Measurements from ENCODE around the gene IP6K3.

IP6K3 gene

DNA sequence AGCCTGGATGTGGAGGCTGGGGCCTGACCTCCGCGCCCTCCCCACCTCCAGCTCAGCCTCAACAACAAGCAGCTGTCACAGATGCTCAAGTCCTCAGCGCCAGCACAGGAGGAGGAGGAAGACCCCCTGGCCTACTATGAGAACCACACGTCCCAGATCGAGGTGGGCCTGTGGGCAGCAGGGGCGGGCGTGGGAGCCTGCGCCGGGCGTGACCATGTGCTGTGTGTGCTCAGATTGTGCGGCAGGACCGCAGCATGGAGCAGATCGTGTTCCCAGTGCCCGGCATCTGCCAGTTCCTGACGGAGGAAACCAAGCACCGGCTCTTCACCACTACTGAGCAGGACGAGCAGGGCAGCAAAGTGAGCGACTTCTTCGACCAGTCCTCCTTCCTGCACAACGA is 58.7 kb downstream of the IP6K3 start:
- no peak for DNase-seq (ENCODE audit: extremely low read depth, low read depth)
- no peak overlapping the region for H3K4me3 ChIP-seq (replicated peaks; ENCODE audit: low read depth, low read length)
- TF ChIP-seq, protein P1, sequence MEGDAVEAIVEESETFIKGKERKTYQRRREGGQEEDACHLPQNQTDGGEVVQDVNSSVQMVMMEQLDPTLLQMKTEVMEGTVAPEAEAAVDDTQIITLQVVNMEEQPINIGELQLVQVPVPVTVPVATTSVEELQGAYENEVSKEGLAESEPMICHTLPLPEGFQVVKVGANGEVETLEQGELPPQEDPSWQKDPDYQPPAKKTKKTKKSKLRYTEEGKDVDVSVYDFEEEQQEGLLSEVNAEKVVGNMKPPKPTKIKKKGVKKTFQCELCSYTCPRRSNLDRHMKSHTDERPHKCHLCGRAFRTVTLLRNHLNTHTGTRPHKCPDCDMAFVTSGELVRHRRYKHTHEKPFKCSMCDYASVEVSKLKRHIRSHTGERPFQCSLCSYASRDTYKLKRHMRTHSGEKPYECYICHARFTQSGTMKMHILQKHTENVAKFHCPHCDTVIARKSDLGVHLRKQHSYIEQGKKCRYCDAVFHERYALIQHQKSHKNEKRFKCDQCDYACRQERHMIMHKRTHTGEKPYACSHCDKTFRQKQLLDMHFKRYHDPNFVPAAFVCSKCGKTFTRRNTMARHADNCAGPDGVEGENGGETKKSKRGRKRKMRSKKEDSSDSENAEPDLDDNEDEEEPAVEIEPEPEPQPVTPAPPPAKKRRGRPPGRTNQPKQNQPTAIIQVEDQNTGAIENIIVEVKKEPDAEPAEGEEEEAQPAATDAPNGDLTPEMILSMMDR (IDR thresholded peaks at IDR 0.05; ENCODE audit: low read depth, low read length, missing control alignments), result no peak

DNA sequence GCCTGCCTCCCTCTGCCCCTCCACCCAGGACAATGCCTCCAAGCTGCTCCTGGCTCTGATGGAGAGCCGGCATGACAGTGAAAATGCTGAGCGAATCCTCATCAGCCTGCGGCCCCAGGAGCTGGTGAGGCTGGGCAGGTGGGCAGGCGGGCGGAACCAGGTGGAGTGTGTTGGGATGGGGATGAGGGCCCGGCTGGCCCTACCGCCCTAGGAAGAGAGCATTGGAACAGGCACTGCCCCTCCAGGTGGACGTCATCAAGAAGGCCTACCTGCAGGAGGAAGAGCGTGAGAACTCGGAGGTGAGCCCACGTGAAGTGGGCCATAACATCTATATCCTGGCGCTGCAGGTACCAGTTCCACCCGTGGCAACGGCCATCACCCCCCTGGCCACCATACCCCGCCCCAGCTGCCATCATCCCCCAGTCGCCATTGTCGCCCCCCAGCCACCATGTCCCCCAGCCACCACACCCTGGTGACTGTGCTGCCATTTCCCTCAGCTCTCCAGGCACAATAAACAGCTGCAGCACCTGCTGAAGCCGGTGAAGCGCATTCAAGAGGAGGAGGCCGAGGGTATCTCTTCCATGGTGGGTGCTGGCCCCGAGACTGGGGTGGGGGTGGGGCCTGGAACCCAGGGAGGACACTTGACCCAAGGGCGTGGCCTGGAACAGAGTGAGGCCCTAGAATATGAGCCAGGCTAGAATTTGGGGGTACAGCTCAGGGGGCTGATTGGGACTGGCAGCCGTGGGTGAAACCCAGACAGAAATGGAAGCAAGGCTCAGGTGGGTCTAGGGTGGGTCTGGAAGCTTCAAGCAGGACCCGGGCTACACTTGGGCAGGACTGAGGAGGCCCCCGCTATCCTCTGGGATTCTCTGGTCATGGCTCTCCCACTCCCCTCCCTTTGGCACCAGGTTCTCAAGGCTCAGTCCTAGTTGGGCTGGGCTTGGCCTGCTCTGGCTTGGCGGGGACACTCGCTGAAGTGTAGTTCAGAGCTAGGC is 59.4 kb downstream of the IP6K3 start:
- DNase-seq (ENCODE audit: extremely low read depth, low read depth), result no peak
- TF ChIP-seq, protein P1 (IDR thresholded peaks at IDR 0.05; ENCODE audit: low read depth, low read length, missing control alignments), result no peak
- no peak overlapping the region for H3K4me3 ChIP-seq (replicated peaks; ENCODE audit: low read depth, low read length)

DNA sequence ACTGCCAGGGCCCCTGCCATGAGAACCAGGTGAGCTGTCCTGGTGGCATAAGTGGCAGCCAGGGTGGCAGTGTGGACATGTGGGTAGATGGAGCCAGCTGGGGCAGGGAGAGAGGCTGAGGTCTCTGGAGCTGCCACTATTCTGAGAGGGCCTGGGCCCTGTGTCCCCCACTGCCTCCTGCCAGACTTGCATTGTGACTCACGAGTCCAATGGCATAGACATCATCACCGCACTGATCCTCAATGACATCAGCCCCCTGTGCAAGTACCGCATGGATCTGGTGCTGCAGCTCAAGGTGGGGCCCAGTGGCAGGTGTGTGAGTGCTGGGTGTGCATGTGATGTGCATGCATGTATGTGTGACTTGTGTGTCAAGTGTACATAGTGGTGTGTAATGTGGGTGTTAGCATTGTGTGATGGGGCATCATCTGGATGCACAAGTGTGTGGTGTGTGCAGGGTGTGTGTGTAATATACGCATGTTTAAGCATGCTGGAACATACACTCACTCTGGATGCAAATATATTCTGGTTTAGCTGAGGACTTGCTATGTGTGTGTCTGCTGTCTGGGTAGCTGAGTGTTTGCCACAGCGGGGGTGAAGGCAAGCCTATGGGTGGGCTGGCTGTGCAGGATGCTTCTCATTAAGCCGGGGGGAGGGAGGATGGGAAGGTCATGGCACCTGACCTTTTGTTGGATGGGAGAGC is 60.3 kb downstream of the IP6K3 start:
- no peak overlapping the region for H3K4me3 ChIP-seq (replicated peaks; ENCODE audit: low read depth, low read length)
- TF ChIP-seq, protein P1 (IDR thresholded peaks at IDR 0.05; ENCODE audit: low read depth, low read length, missing control alignments), result no peak
- no peak for DNase-seq (ENCODE audit: extremely low read depth, low read depth)

DNA sequence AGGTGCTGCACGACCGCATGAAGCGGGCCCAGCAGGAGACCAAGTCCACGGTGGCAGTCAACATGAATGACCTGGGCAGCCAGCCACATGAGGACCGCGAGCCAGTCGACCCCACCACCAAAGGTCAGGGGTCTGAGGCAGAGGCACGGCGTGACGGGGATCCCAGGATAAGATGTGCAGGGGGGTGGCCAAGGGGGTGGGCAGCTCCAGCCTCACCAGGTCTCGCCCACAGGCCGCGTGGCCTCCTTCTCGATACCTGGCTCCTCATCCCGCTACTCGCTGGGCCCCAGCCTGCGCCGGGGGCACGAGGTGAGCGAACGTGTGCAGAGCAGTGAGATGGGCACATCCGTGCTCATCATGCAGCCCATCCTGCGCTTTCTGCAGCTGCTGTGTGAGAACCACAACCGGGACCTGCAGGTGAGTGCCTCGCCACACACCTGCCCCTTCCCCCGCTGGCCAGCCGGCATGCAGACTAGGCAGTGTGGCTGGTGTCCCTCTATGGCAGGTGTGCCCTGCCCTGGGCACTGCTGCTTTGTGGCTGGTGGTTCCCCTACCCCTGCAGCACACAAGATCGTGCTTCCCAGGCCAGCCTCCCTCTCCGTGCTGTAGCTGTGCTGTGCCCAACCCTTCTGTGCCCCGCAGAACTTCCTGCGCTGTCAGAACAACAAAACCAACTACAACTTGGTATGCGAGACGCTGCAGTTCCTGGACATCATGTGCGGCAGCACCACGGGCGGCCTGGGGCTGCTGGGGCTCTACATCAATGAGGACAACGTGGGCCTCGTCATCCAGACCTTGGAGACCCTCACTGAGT is 61.1 kb downstream of the IP6K3 start:
- no peak for DNase-seq (ENCODE audit: extremely low read depth, low read depth)
- TF ChIP-seq, protein P1 (IDR thresholded peaks at IDR 0.05; ENCODE audit: low read depth, low read length, missing control alignments), result no peak
- no peak overlapping the region for H3K4me3 ChIP-seq (replicated peaks; ENCODE audit: low read depth, low read length)

DNA sequence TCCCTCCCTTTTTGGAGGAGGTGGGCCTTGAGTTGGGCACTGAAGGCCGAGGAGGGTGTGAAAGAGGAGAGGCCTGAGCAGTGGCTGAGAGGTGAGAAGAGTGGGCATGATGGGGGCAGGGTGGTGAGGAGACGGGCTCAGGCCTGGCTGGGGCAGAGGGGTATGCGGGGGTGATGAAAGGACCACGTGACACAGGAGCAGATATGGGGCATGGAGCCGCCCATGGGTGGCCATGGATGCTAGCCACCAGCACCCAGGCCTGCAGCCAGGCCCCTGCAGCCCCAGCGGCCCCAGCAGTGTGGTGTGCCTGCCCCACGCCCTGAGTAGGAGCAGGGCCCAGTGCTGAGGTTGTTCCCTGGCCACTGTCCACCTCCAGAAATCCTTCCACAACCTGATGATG is 61.7 kb downstream of the IP6K3 start:
- DNase-seq (ENCODE audit: extremely low read depth, low read depth), result no peak
- no peak overlapping the region for H3K4me3 ChIP-seq (replicated peaks; ENCODE audit: low read depth, low read length)
- TF ChIP-seq, protein P1 (IDR thresholded peaks at IDR 0.05; ENCODE audit: low read depth, low read length, missing control alignments), result no peak

DNA sequence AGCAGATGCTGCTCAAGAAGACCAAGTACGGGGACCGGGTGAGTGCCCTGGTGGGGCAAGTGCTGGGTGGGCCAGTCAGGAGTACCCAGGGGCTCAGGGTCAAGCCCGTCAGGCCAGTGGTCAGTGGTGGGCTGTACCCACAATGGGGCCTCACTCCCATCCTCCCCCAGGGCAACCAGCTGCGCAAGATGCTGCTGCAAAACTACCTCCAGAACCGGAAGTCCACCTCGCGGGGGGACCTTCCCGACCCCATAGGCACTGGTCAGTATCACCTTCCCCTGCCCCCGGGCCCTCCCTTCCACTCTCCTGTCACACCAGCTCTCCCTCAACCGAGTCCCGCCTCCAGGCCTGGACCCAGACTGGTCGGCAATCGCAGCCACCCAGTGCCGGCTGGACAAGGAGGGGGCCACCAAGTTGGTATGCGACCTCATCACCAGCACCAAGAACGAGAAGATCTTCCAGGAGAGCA is 62.2 kb downstream of the IP6K3 start:
- no peak for DNase-seq (ENCODE audit: extremely low read depth, low read depth)
- TF ChIP-seq, protein P1 (IDR thresholded peaks at IDR 0.05; ENCODE audit: low read depth, low read length, missing control alignments), result no peak
- H3K4me3 ChIP-seq (replicated peaks; ENCODE audit: low read depth, low read length), result no peak overlapping the region

Data from HFF-Myc (cell line).